Measurements from ENCODE around the gene PDGFB.

- TF ChIP-seq CTCF (IDR thresholded peaks at IDR 0.05): no peak
- TF ChIP-seq POLR2A (IDR thresholded peaks at IDR 0.05): no peak
Measured at GRCh38 chr22:39229075-39229474, 15.7 kb downstream of the PDGFB start.

Measured in prostate gland (tissue), 2 donors.